TTC549 (cell line): ENCODE results near the gene ABLIM2.

Experiments
- FAIRE-seq: peaks from 2 replicates; lab custom pipeline; 2012; peaks lifted over from hg19 to GRCh38; lab: Jason Lieb, UNC

Gene ABLIM2

GRCh38 chr4:8103421-8104390, 54.9 kb downstream of the ABLIM2 start:
- FAIRE-seq: no peak

GRCh38 chr4:8102831-8103230, 55.8 kb downstream of the ABLIM2 start:
- FAIRE-seq: no peak

DNA sequence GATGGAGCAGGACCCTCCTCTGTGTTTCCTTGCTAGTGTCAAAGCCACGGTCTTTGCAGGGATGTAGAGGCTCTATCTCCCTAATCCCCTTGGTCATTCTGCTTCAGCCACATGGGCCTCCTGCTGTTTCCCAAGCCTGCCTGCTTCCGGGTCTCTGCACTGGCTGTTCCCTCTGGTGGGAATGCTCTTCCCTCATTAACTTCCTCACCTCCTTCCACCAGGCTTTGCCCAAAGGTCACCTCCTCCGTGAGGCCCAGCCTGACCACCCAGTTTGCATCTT, 56.6 kb downstream of the ABLIM2 start:
- no peak for FAIRE-seq

DNA sequence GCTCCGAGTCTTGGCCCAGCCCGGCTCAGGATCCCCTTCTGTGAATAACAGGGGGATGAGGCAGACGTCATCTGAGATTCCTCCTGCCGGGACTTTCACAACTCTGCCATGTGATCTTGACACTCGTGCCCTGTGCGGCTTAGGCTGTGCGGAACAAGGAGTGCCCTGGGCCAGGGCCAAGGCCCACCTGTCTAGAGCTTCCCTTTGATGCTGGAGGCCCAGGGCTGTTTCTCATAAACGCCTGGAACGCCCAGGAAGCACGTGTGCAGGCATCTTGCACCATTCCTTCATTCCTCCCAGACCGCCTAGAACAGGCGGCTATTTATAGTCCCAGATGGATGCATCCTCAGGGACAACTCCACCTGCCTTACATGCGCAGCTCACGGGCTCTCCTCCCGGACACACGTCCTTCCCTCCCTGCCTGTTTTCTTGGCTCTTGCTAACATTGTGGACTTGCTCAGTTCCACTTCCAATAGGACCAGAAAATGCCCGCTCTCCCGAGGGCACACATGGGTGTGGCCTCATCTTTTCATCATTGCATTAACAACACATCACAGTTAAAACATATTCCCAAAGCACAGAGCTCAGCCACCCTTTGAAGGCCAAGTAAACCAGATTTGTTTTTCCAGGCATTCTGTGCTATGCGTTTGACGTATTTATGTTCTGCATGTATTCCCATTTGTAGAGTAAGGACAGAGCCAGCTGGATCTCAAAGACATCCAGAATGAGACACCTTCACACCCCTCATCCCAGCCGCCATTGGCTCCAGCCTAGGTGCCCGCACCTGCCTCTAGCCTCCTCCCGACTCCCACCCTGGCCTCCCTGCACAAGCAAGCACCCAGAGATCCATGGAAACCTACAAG, 57.2 kb downstream of the ABLIM2 start:
- FAIRE-seq: no peak

DNA sequence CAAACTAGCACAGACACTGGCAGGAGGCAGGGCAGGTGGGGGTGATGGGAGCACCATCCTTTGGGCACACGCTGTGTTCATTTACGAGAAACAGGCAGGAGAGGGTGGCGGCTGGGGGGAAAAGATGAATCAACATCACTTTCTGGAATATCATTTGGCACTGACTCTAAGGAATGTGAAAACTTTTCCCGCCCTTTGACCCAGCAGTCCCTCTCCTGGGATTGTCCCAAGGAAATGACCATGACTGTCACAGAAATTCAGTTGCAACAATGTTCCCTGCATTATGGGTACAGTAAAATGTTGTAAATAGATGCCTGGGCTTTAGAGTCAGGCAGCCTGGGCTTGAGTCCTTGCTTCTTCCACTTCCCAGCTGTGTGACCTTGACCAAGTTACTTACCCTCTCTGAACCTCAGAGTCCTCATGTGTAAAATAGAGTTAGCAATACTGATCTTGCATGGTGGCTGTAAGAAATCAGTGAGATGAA, 58.6 kb downstream of the ABLIM2 start:
- no peak for FAIRE-seq

DNA sequence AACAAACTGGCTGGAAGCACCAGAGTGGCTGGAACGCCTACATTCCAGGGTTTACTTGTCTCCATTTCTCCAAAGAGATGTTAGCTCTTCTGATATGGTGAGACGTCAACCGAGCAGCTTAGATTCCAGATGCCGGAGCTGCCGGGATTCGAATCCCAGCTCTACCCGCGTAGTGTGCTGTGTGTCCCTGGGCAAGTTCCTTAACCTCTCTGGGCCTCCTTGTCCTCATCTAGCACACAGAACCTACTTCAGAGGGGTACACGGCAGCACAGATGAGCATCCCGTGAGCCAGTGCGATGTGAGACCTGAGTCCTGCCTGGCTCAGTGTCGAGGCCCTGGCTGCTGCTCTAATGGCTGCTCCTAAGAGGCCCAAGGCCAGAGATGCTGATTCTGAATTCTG, 60.1 kb downstream of the ABLIM2 start:
- no peak for FAIRE-seq

GRCh38 chr4:8097721-8098345, 60.8 kb downstream of the ABLIM2 start:
- FAIRE-seq: no peak

DNA sequence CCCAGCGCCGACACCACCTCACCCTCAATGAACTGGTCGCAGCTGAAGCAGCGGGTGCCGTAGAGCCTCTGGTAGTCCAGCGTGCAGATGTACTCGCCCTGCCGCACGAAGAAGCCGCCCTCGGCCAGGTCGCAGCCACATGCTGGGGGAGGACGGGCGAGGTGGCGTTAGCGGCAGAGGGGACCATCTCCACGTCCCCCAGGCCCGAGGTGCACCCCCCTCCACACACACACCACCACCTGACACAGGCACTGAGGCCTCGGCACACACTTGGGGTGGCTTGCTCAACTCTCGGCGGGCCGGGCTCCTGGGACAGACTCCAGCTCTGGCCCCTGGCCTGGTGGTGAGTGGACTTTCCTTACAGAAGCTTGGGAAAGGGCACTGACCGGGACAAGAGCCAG, 61.5 kb downstream of the ABLIM2 start:
- no peak for FAIRE-seq

DNA sequence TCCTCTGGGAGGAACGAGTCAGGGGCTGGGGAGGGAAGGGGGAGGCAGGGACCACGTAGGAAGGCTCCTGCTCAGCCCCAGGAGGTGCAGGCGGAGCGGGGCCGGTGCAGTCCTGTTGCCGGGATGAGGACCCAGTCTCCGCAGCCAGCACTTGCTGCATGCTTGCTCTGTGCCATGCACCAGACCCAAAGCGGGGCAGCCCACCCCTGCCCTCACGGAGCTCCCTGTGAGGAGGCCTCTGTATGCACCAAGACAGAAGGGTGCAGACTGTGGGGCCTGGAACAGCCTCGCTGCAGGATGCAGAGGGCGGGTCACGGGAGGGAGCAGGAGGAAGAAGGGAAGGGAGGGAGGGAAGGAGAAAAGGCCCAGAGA, 61.9 kb downstream of the ABLIM2 start:
- no peak for FAIRE-seq

DNA sequence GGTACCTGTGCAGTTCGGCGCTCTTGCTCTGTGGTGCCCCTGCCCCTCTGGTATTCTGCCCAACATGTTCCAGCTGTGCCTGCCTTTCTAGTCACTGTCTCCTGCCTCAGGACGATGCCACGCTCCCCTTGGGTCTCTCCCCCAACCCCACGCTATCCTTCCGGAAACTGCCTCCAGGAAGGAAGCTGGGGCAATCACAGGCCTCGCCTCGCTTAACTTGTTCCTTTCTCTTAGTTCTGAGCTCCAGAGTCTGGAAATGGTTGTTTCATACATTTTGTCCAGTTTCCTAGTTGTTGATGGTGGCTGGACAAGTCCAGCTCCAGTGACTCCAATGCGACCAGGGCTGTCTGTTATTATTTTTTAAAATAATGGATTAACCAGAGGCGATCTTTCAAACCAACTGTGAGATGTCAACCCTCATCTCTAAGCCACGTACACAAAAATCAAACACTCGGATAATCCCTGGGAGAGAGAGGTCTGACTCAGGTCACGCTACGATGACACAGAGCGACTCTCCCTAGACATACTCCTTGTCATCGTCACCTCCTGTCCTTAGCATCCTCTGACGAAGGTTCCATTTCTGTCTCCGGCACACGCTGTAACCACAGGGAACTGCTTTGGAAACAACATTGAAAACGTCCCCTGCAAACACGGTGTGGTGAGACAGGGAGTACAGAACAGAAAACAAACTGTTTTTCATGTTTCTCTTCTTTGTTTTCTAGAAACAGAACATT, 62.5 kb downstream of the ABLIM2 start:
- no peak for FAIRE-seq

- no peak for FAIRE-seq
Measured at GRCh38 chr4:8093587-8094274, 64.9 kb downstream of the ABLIM2 start.

DNA sequence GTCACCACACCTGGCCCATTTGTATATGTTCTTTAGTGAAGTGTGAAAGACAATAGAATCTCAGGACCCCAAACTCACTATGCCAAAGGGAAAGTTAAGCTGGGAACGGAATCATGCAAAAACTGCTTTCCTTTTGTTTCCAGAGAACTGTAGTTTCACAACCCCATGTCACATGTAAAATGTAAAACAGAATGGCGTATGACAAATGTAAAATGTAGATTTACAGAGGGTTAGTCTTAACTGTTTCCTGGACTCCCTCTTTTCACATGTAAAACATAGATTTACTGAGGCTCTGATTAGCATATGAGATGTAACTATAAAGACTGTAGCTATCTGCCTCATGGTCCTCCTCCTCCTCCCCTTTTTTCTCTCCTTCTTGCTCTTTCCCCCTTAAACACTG, 66.3 kb downstream of the ABLIM2 start:
- FAIRE-seq: no peak

- no peak for FAIRE-seq
Measured at GRCh38 chr4:8090744-8091301, 67.8 kb downstream of the ABLIM2 start.

DNA sequence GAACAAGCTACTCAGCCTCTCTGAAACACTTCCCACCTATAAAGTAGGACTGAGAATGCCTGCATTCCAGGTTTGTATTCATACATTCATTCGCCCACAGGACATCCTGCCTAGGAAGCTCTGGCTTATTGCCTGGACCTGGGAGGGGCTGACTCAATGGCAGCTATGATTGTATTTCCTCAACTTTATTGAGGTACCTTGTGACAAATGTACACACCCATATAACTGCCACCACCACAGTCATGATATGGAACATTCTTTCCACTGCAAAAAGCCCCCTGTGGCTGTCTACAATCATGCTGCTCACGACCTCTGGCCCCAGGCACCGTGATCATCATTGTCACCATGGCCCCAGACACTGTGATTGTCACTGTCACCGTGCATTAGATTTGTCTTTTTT, 68.3 kb downstream of the ABLIM2 start:
- FAIRE-seq: no peak

GRCh38 chr4:8089862-8090261, 68.8 kb downstream of the ABLIM2 start:
- FAIRE-seq: no peak

GRCh38 chr4:8088966-8089491, 69.6 kb downstream of the ABLIM2 start:
- FAIRE-seq: no peak

DNA sequence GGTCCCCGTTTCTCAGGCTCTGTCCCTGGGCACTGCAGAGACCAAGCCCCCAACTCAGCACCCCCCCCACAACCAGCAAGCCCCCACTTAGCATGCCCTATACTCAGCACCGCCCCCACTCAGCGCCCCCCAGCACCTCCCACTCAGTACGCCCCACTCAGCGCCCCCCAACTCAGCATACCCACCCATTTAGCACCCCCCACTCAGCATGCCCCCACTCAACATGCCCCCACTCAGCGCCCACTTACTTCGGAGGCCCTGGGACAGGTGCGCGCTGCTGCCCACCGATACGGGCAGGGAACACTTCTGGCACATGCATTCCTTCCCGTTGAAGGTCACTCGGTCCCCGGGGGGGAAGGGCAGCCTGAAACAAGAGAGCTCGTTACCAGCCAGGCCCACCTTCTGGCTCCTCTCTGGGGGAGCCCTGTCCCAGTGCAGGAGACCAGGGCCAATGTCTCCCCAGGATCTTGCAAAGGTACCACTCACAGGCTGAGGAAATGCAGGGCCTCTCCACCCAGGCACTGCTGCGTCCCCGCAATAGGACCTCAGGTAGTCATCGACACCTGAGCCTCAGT, 70.6 kb downstream of the ABLIM2 start:
- no peak for FAIRE-seq

DNA sequence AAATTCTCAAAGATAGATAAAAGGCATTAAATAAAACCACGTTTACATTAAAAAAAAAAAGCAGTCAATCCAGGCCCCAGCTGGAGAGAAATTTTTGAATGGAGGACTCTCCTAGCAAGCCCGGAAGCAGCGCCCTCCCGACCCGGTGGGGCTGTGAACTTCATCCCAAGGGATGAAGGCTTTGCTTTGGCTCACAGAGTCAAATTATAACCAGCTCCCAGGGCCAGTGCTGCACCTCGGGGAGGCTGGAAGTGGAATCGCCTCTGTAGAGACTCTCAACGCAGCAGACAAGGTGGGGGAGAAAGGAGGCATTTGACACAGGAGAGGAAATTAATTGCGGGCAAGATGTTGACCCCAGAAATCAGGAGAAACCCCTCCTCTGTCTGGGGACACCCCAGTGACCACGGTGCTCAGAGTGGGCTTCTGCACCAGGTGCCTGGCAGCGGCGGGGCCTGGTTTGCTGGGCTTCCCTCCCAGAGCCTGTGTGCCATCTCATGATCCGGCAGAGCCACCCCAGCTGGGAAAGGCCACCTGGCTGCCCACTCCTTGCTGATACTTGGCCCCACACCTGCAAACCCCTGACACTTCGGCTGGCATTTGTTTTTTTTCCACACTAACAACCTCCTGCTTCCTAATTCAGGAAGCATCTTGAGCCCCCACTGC, 71.7 kb downstream of the ABLIM2 start:
- no peak for FAIRE-seq

DNA sequence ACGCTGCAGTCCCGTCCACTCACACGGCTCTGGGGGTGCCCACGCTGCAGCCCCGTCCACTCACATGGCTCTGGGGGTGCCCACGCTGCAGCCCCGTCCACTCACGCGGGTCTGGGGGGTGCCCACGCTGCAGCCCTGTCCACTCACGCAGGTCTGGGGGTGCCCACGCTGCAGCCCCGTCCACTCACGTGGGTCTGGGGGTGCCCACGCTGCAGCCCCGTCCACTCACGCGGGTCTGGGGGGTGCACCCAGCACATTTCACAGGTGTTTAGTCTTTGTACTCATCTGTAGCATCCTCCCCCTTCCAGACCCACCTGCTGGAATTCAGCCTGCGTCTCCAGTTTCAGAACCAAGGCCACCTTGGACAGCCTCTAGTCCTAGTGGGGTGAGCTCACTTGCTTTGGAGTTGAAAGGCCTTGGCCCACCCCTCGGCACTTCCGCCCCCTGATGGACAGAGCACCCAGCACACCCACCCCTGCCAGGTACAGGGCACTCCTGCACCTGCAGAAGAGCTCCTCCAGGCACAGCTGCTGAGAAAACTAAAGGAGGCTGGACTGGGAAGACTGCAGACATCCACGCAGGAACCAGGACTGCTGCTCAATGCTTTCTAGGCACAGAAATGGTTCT, 73.0 kb downstream of the ABLIM2 start:
- no peak for FAIRE-seq
